SJSA1 (cell line): ENCODE results near the gene ANKRD36C. TPM values are rescaled to one million over a fixed set of nuclear protein-coding genes. Genes with fewer than 3 reads are reported as not detected.
"Not testable (repeated sequence)": the region's sequence is repeated elsewhere in the genome, so short reads cannot be mapped to it uniquely, and the experiment has no call there.

Experiments used
- DNase-seq, 2 experiments: peaks; one replicate each; pipeline ENCODE4 v3.0.0-alpha.2; 2015 to 2020; ENCODE audit warnings: low spot score in 2 of 2, low read depth in 1 of 2
- H3K27ac ChIP-seq: fragments of 250-450 bp; sonication (Bioruptor Pico); 2 replicates; pipeline ENCODE4 v1.5.1; 2020; ENCODE audit warnings: mild to moderate bottlenecking, moderate library complexity
- H3K27me3 ChIP-seq: fragments of 250-450 bp; sonication (Bioruptor Pico); replicated peaks from 2 replicates; pipeline ENCODE4 v1.5.1; 2020; ENCODE audit warnings: mild to moderate bottlenecking, moderate library complexity
- H3K36me3 ChIP-seq: fragments of 250-450 bp; sonication (Bioruptor Pico); 2 replicates; pipeline ENCODE4 v1.5.1; 2020; ENCODE audit warnings: mild to moderate bottlenecking
- H3K4me1 ChIP-seq: fragments of 250-450 bp; sonication (Bioruptor Pico); replicated peaks from 2 replicates; pipeline ENCODE4 v1.6.1; 2021; ENCODE audit warnings: mild to moderate bottlenecking
- H3K4me3 ChIP-seq: fragments of 250-450 bp; sonication (Bioruptor Pico); 2 replicates; pipeline ENCODE4 v1.5.1; 2020; ENCODE audit warnings: mild to moderate bottlenecking
- H3K9me3 ChIP-seq: fragments of 250-450 bp; sonication (Bioruptor Pico); replicated peaks from 2 replicates; pipeline ENCODE4 v1.5.1; 2020; ENCODE audit warnings: mild to moderate bottlenecking
- total RNA-seq: library from RNA; depleted of rRNA; stranded (reverse); fragments of >200 nt; shearing (Covaris generic); gene quantifications from 2 replicates; pipeline ENCODE4 v1.2.3, GENCODE V29; 2014

The ANKRD36C gene
- total RNA-seq, 1 experiment from 2014 or later = 12.0 TPM

DNA sequence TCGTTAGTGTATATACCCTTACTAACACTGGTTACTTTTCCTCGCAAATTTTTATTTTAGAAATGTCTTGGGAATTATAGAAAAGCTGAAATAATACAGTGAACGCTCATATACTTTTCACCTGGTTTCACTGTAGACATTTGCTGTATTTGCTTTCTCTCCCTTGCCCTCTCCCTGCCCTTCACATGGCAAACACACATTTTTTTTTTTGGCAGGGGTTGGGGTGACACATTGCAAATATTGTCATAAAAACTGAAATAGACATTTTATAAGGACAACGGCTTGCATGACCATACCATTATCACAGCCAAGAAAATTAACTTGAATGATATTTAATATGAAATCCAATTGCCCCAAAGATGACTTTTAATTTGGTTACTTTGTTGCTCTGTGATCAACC, 24.7 kb upstream of the ANKRD36C start:
- H3K27me3 ChIP-seq, H3K4me1 ChIP-seq, H3K27ac ChIP-seq, H3K9me3 ChIP-seq, DNase-seq, H3K36me3 ChIP-seq, H3K4me3 ChIP-seq: not testable (repeated sequence)

GRCh38 chr2:96012792-96013264, 21.2 kb upstream of the ANKRD36C start:
- H3K27ac ChIP-seq, H3K27me3 ChIP-seq, DNase-seq, H3K36me3 ChIP-seq, H3K9me3 ChIP-seq, H3K4me3 ChIP-seq, H3K4me1 ChIP-seq: not testable (repeated sequence)

DNA sequence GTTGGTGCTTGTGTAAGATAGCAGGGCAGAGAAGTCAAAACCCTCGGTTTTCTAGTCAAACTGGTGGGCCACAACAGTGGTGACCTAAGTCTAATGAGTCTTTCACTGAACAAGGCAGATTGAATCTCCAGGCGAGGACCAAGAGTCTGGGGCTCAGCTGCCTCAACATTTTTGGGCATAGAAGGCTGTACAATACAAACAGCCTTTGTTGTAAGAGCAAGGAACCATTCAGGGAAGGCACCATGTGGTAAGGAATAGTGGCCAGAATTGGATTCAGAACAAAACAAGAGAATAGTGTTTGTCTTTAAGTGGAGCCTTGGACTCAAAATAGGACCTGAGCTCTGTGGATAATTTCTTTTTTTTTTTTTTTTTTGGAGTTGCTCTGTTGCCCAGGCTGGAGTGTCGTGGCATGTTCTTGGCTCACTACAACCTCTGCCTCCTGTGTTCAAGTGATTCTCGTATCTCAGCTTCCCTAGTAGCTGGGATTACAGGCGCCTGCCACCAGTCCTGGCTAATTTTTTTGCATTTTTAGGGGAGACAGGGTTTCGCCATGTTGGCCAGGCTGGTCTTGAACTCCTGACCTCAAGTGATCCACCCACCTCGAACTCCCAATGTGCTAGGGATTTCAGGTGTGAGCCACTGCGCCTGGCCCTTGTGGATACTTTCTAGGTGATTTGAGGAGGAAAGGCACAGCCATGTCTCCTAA, 20.6 kb upstream of the ANKRD36C start:
- not testable (repeated sequence) for H3K27me3 ChIP-seq, H3K4me3 ChIP-seq, H3K27ac ChIP-seq, H3K36me3 ChIP-seq, H3K9me3 ChIP-seq, DNase-seq, H3K4me1 ChIP-seq

DNA sequence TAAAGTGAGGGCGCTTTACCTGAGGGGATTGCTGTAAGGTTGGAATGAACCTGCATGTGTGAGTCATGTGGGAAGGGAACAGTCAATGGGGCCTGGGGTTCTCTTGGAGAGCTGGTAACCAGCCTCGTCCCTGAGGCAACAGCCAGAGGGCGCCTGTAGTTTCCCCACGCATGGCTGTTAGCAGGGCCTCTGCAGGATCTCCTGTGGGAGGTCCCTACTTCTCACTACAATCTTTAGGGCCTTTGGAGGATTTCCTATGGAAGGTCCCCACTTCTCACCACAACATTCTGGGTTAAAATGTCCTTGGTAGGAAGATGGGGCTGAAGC, 19.5 kb upstream of the ANKRD36C start:
- DNase-seq, H3K27ac ChIP-seq, H3K36me3 ChIP-seq, H3K27me3 ChIP-seq, H3K4me1 ChIP-seq, H3K9me3 ChIP-seq, H3K4me3 ChIP-seq: not testable (repeated sequence)

DNA sequence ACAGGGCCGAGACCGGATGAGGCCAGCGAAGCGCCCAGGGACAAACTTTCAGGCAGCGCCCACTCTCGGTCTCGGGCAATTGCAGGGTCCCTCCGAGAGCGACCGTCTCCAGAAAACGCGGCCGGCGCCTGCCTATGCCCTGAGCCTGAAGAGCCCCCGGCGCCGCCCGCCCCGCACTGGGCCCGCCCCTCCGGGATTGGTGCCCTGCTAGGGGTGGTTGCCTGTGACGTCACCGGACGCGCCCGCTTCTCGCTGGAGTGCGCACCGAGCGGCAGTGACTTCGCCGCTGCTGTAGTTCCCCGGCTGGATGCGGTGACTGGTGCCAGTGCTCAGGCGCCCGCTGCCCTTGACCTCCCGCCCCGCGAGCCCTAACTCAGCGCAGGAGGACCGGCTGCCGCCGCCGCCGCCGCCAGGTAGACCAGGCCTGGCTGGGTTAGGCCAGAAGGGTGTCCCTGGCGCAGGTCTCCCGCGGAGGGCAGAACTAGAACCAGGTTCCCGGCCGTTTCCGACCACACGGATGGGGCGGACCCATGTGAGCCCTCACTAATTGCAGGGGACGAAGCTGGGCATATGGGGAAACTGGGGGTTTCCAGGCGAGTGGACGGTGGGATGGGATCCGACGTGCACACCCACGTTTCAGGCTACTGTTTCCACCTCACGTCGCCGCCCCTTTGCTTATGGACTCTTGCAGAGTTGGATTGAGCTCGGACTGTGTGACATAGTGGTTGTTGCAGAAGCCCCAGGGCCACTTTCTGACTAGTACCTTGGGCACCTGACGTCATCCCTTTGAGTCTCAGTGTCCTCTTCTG, 18.9 kb upstream of the ANKRD36C start:
- not testable (repeated sequence) for H3K9me3 ChIP-seq, H3K27me3 ChIP-seq, H3K36me3 ChIP-seq, H3K27ac ChIP-seq, H3K4me1 ChIP-seq
- H3K4me3 ChIP-seq = peak overlapping the region; percentile 26
- peak; percentile 68 to 92 for DNase-seq

- H3K27ac ChIP-seq, DNase-seq: not testable (repeated sequence)
Observed at GRCh38 chr2:96009833-96010232, 18.2 kb upstream of the ANKRD36C start.

GRCh38 chr2:96008051-96008450, 16.4 kb upstream of the ANKRD36C start:
- not testable (repeated sequence) for H3K27me3 ChIP-seq, DNase-seq, H3K4me1 ChIP-seq, H3K9me3 ChIP-seq, H3K36me3 ChIP-seq, H3K27ac ChIP-seq, H3K4me3 ChIP-seq

More at GRCh38 chr2:96009833-96010232, 18.2 kb upstream of the ANKRD36C start:
- H3K4me1 ChIP-seq, H3K27me3 ChIP-seq, H3K9me3 ChIP-seq, H3K36me3 ChIP-seq: not testable (repeated sequence)
- H3K4me3 ChIP-seq = peak overlapping the region; percentile 26; the same call in 1 of the 2 replicates

GRCh38 chr2:96006248-96006647, 14.6 kb upstream of the ANKRD36C start:
- not testable (repeated sequence) for H3K4me1 ChIP-seq, H3K27me3 ChIP-seq, DNase-seq, H3K27ac ChIP-seq, H3K36me3 ChIP-seq, H3K4me3 ChIP-seq, H3K9me3 ChIP-seq

- H3K27ac ChIP-seq, H3K9me3 ChIP-seq, H3K27me3 ChIP-seq, H3K4me1 ChIP-seq, H3K36me3 ChIP-seq: not testable (repeated sequence)
- DNase-seq = peak; percentile 70 to 78
- H3K4me3 ChIP-seq = peak overlapping the region; percentile 41
Observed at GRCh38 chr2:95992520-95993272, 1.1 kb upstream of the ANKRD36C start.

- not testable (repeated sequence) for H3K27ac ChIP-seq, H3K9me3 ChIP-seq, H3K27me3 ChIP-seq, H3K4me1 ChIP-seq, DNase-seq, H3K36me3 ChIP-seq
- peak overlapping the region; percentile 48 for H3K4me3 ChIP-seq
Observed at GRCh38 chr2:95992102-95992501, 478 bp upstream of the ANKRD36C start.

GRCh38 chr2:95990884-95991283, 740 bp downstream of the ANKRD36C start:
- H3K4me1 ChIP-seq, H3K27ac ChIP-seq, H3K4me3 ChIP-seq: not testable (repeated sequence)

GRCh38 chr2:95951662-95952061, 40.0 kb downstream of the ANKRD36C start:
- DNase-seq, H3K4me1 ChIP-seq: not testable (repeated sequence)

More at GRCh38 chr2:95990884-95991283, 740 bp downstream of the ANKRD36C start:
- not testable (repeated sequence) for H3K9me3 ChIP-seq, H3K27me3 ChIP-seq, DNase-seq, H3K36me3 ChIP-seq

GRCh38 chr2:95948039-95948438, 43.6 kb downstream of the ANKRD36C start:
- not testable (repeated sequence) for H3K27me3 ChIP-seq, H3K4me1 ChIP-seq, H3K9me3 ChIP-seq, H3K27ac ChIP-seq, DNase-seq, H3K36me3 ChIP-seq, H3K4me3 ChIP-seq

More at GRCh38 chr2:95951662-95952061, 40.0 kb downstream of the ANKRD36C start:
- not testable (repeated sequence) for H3K36me3 ChIP-seq, H3K27me3 ChIP-seq, H3K9me3 ChIP-seq, H3K27ac ChIP-seq, H3K4me3 ChIP-seq

- H3K9me3 ChIP-seq, H3K27me3 ChIP-seq, H3K27ac ChIP-seq, DNase-seq, H3K36me3 ChIP-seq, H3K4me3 ChIP-seq, H3K4me1 ChIP-seq: not testable (repeated sequence)
Observed at GRCh38 chr2:95939947-95940346, 51.7 kb downstream of the ANKRD36C start.
